DOHH2 (cell line): ENCODE measurements around the gene SC5D.
A peak's percentile ranks its signal among the peaks of the same experiment; 100 is the strongest.

Source experiments
- H3F3A ChIP-seq: fragments of 200-600 bp; sonication (generic), shearing (Covaris generic); 2 replicates; pipeline ENCODE4 v1.6.0; 2016; ENCODE audit warnings: antibody characterized with exemption, mild to moderate bottlenecking; ENCODE audit not compliant: control insufficient read depth, insufficient read depth
- H3K27ac ChIP-seq: fragments of 200-600 bp; sonication (generic); 2 replicates; pipeline ENCODE4 v1.5.1; 2014; ENCODE audit warnings: low read depth, mild to moderate bottlenecking, low read length, moderate library complexity
- H3K27me3 ChIP-seq: fragments of 200-600 bp; sonication (generic); 2 replicates; pipeline ENCODE4 v1.6.1; 2014; ENCODE audit warnings: mild to moderate bottlenecking, low read length, mixed read lengths; ENCODE audit not compliant: control insufficient read depth
- H3K36me3 ChIP-seq: fragments of 200-600 bp; sonication (generic); 2 replicates; pipeline ENCODE4 v1.6.1; 2014; ENCODE audit warnings: mild to moderate bottlenecking, low read length, moderate library complexity, mixed read lengths; ENCODE audit not compliant: control insufficient read depth
- H3K4me1 ChIP-seq: fragments of 200-600 bp; sonication (generic); 2 replicates; pipeline ENCODE4 v1.6.1; 2014; ENCODE audit warnings: mild to moderate bottlenecking, low read length, mixed read lengths; ENCODE audit not compliant: control insufficient read depth
- H3K4me2 ChIP-seq: fragments of 200-600 bp; sonication (generic); 2 replicates; pipeline ENCODE4 v1.6.0; 2014; ENCODE audit warnings: mild to moderate bottlenecking, low read length, moderate library complexity
- H3K4me3 ChIP-seq: fragments of 200-600 bp; sonication (generic); 2 replicates; pipeline ENCODE4 v1.5.1; 2014; ENCODE audit warnings: mild to moderate bottlenecking, low read length, mixed read lengths
- H3K79me2 ChIP-seq: fragments of 200-600 bp; sonication (generic); 2 replicates; pipeline ENCODE4 v1.6.1; 2014; ENCODE audit warnings: mild to moderate bottlenecking, low read length, mixed read lengths; ENCODE audit not compliant: control insufficient read depth
- H3K9me2 ChIP-seq: fragments of 200-600 bp; sonication (generic); replicated peaks from 2 replicates; pipeline ENCODE4 v1.6.1; 2014; ENCODE audit warnings: mild to moderate bottlenecking, low read length, mixed read lengths; ENCODE audit not compliant: control insufficient read depth
- H3K9me3 ChIP-seq: fragments of 200-600 bp; sonication (generic); 2 replicates; pipeline ENCODE4 v1.6.1; 2014; ENCODE audit warnings: antibody characterized with exemption, low read length, mixed read lengths; ENCODE audit not compliant: control insufficient read depth, insufficient read depth
- H4K20me1 ChIP-seq: fragments of 200-600 bp; sonication (generic); 2 replicates; pipeline ENCODE4 v1.6.0; 2014; ENCODE audit warnings: low read depth, mild to moderate bottlenecking, antibody characterized with exemption, low read length, moderate library complexity; ENCODE audit not compliant: control insufficient read depth, insufficient read depth
- EZH2phosphoT487 ChIP-seq: fragments of 200-600 bp; sonication (generic); IDR thresholded peaks from 2 replicates; pipeline ENCODE4 v1.6.1; 2017; ENCODE audit warnings: borderline replicate concordance, mild to moderate bottlenecking, antibody characterized with exemption, low read length, moderate library complexity, mixed read lengths
- TF ChIP-seq, protein P1 (sequence below): fragments of 200-600 bp; sonication (generic); IDR thresholded peaks from one replicate; pipeline ENCODE4 v1.5.1; 2014; ENCODE audit warnings: antibody characterized with exemption, mild to moderate bottlenecking, low read depth, low read length; ENCODE audit not compliant: poor library complexity, severe bottlenecking

The SC5D gene

DNA sequence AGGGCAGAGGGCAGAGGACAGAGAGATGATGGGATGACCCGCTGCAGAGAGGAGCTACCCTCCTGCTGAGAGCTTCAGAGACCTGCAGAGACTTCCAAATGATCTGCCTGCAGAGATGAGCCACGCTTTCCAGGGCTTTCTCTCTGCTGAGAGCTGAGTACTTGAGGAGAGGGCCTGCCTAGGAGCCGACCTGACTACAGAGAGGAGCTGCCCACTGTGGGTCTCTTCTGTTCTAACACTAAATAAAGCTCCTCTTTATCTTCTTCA lies 45.9 kb upstream of the SC5D start:
- no peak overlapping the region for H3K4me2 ChIP-seq
- no peaks in the 10 kb centered on the region for H3K9me3 ChIP-seq
- no peaks in the 10 kb centered on the region for H3K79me2 ChIP-seq
- TF ChIP-seq, protein P1, sequence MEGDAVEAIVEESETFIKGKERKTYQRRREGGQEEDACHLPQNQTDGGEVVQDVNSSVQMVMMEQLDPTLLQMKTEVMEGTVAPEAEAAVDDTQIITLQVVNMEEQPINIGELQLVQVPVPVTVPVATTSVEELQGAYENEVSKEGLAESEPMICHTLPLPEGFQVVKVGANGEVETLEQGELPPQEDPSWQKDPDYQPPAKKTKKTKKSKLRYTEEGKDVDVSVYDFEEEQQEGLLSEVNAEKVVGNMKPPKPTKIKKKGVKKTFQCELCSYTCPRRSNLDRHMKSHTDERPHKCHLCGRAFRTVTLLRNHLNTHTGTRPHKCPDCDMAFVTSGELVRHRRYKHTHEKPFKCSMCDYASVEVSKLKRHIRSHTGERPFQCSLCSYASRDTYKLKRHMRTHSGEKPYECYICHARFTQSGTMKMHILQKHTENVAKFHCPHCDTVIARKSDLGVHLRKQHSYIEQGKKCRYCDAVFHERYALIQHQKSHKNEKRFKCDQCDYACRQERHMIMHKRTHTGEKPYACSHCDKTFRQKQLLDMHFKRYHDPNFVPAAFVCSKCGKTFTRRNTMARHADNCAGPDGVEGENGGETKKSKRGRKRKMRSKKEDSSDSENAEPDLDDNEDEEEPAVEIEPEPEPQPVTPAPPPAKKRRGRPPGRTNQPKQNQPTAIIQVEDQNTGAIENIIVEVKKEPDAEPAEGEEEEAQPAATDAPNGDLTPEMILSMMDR: no peak
- TF ChIP-seq EZH2phosphoT487: no peak
- no peak overlapping the region for H3K27ac ChIP-seq
- H3K27me3 ChIP-seq: peaks cover 6% of the 10 kb centered on the region
- no peaks in the 10 kb centered on the region for H3K4me1 ChIP-seq
- H3K9me2 ChIP-seq: no peaks in the 10 kb centered on the region
- no peaks in the 10 kb centered on the region for H3K36me3 ChIP-seq
- no peaks in the 10 kb centered on the region for H3F3A ChIP-seq
- no peaks in the 10 kb centered on the region for H4K20me1 ChIP-seq
- H3K4me3 ChIP-seq: no peak overlapping the region

- Histone ChIP-seq H3K4me2 (no peak overlapping the region), H3K4me3 (no peak overlapping the region), H3K36me3 (no peaks in the 10 kb centered on the region), H3K9me3 (no peaks in the 10 kb centered on the region), H3K27ac (no peak overlapping the region), H3F3A (no peaks in the 10 kb centered on the region), H4K20me1 (no peaks in the 10 kb centered on the region), H3K27me3 (no peaks in the 10 kb centered on the region), H3K9me2 (no peaks in the 10 kb centered on the region), H3K4me1 (no peaks in the 10 kb centered on the region), H3K79me2 (no peaks in the 10 kb centered on the region)
- TF ChIP-seq EZH2phosphoT487: no peak
- TF ChIP-seq, protein P1: no peak
These were observed 44.1 kb upstream of the SC5D start for GRCh38 chr11:121248496-121248895.

- Histone ChIP-seq H3K9me2 (no peaks in the 10 kb centered on the region), H3K9me3 (no peaks in the 10 kb centered on the region), H3K27me3 (no peaks in the 10 kb centered on the region), H3K79me2 (no peaks in the 10 kb centered on the region), H3F3A (no peaks in the 10 kb centered on the region), H3K36me3 (no peaks in the 10 kb centered on the region), H3K27ac (no peak overlapping the region), H3K4me2 (no peak overlapping the region), H3K4me1 (no peaks in the 10 kb centered on the region), H3K4me3 (no peak overlapping the region), H4K20me1 (no peaks in the 10 kb centered on the region)
- TF ChIP-seq, protein P1: peak; percentile 65
- no peak for TF ChIP-seq EZH2phosphoT487
These were observed 43.4 kb upstream of the SC5D start for GRCh38 chr11:121249039-121249663.
